Stimulated activated CD4-positive, alpha-beta T cell treated with anti-CD3 and anti-CD28 coated beads, Interleukin-1b, Interleukin-23, amount 100 ng/mL, for 4 hours (primary cell): ENCODE data around the gene DSC3.

Experiments
- DNase-seq, 2 donors: peaks; one replicate each; pipeline ENCODE4 v3.0.0-alpha.2; 2020; ENCODE audit warnings: low read depth in 2 of 2

Gene DSC3

GRCh38 chr18:31042406-31043181 lies at the start of gene DSC3:
TSS of gene DSC3 (minus strand) at chr18:31042742. CDS start at chr18:31042660, 82 bp downstream.
- DNase-seq = no peak

GRCh38 chr18:31091350-31091749 lies 48.8 kb upstream of the DSC3 start:
- no peak for DNase-seq

GRCh38 chr18:31088532-31088931 lies 46.0 kb upstream of the DSC3 start:
- no peak for DNase-seq

- no peak for DNase-seq
These were observed 37.4 kb upstream of the DSC3 start for GRCh38 chr18:31079973-31080372.

DNA sequence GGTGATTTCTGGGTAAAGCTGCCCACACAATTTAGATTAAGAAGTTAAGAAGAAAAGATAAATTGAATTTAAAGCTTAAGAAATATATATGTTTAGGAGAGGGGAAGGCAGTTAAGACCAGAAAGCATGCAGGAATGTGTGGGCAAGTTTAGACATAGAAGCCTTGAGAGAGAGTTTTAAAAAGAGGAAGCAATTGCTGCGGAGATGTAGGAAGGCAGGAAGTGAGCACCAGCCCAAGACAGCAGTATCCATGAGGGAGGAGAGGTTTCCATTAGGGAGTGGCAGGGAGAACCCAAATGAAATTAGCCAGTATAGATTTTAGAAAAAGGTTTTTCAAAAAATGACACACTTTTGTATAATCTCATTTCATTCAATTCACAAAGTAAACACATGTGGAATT lies 35.3 kb upstream of the DSC3 start:
- DNase-seq = no peak

GRCh38 chr18:31072175-31072574 lies 29.6 kb upstream of the DSC3 start:
- no peak for DNase-seq

GRCh38 chr18:31070206-31070605 lies 27.7 kb upstream of the DSC3 start:
- no peak for DNase-seq

- DNase-seq = no peak
These were observed 23.7 kb upstream of the DSC3 start for GRCh38 chr18:31066266-31066665.

DNA sequence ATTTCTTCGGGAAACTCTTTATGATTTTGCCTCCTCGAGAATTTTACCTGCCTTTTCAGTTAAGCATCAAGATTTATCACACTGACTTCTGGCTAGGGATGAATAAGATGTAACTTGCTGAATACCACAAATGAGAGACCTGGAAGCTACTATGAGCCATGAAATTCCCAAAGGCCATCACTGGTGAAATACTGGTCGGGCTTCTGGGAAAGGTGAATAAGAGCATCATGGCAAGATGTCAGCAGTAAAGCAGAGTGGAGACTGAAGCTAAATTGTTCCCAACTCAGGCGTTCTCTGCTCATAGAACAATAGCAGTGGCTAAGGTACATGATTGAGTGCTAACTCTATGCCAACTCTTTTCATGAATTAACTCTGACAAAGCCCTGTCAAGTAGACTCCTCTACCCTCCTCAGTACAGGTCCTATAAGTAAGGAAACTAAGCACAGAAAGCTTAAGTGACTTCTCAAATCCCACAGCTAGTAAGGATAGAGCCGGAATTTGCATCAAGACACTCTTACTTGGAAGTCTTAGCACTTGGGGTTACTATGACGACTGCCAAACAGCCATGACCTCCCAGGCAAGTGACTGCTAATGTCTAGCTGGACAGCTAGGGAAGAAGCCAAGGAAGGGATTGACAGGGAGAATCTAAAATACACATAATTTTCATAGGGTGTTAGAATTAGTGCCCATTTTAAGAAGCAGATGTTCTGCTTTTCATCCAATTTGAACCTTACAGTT lies 22.7 kb upstream of the DSC3 start:
- DNase-seq = no peak

DNA sequence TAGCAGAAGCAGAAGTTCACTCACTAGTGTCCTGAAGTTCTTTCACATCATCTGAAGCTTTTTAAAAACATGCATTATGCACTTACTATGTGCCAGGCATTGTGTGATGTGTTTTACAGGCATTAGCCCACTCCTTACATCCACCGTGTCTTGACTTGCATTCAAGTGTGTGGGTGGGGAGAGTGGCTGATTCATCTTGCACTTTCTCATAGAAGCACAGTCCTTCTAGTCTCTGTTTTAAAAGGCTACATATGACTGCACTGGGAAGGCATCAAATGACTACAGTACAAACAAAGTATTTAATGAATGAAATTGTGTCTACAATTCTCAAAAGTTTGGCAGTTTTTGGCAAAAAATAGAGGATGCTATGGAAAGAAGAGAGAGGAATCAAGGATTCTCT lies 21.6 kb upstream of the DSC3 start:
- no peak for DNase-seq

DNA sequence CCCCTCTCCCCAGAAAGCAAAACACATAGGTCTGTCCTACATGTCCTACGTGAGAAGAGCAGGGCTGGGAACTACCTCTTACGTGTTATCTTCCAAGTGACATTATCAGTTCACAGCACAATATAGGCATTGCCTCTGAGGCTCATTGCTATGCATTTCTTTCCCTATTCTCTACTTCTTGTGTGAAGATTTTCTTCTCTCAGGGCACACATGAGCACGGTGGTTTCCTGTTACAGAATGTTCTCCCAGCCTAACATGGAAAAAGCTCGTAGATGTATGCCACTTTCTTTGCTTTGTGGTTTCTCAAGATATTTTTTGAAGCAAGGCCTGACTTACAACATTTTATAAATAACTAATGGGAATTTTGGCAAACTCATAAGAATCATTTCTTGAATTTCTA lies 19.4 kb upstream of the DSC3 start:
- no peak for DNase-seq

- no peak for DNase-seq
These were observed 16.4 kb upstream of the DSC3 start for GRCh38 chr18:31058897-31059296.

DNA sequence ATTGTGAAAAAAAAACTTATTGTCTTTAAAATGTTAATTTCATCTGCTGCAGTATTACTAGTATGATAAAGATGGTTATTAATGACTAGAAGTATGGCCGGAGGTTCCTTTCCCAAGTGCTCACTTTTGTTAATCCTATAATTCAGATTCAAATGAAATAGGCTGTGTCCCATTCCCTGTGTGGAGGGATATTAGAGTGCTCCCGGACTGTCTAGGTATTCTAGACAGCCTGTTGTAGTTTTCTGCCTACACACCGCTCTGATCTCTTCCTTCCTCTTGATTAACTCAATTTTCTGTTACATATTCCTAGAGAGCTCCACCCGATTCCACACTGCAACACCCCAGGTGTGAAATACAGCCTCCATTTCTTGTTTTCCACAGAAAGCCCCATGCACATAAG lies 15.4 kb upstream of the DSC3 start:
- no peak for DNase-seq

DNA sequence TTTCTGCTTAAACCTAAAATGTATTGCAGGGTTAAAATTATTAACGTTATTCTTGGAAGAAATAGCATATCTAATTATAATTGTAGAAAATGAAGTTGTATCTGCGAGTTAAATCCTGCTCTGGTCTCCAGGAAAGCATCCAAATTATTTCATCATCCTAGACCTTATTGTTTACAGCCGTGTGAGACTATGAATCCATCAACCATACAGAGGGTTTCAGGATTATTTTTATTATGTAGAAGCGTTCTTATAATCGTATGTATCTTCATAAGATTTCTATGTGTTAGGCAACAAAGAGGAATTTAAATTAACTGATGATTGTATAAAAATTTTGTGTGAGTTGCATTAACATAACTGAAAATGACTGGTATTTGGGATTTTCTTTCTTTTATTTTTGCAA lies 14.5 kb upstream of the DSC3 start:
- no peak for DNase-seq

- DNase-seq = no peak
These were observed 13.8 kb upstream of the DSC3 start for GRCh38 chr18:31056296-31056695.

GRCh38 chr18:31050635-31051034 lies 8.1 kb upstream of the DSC3 start:
- no peak for DNase-seq

DNA sequence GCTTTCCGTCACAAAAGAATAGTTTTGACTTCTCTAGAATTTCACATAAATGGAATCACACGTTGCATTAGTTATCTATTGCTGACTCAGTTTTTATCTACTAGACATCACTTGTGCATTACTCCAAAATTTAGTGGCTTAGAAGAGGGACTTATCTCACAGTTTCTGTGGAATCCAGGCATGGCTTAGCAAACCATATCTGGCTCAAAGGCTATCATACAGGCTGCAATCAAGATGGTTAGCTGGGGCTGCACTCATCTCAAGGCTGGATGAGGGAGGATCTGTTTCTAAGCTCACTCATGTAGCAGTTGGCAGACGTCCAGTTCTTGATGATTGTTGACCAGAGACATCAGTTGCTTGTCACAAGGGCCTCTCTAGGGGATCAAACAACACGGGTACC lies 6.6 kb upstream of the DSC3 start:
- DNase-seq = no peak

DNA sequence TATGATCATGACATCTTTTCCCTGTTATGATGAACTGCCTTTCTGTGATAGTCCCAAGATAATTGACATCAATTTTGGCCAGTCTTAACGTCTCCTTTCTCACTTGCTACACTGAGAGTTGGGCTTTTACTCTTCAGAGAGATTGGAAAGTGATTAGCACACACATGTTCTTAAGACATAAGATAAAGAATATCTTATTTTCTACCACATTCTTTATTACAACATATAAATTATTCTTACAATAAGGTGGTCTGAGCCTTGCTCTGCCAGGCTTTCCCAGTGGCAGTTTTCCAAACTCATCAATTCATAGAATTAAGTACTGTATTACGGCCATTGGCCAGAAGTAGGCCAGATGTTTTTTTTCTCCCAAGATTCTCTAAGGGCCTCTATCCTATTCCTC lies 5.7 kb upstream of the DSC3 start:
- DNase-seq = no peak

GRCh38 chr18:31046916-31047315 lies 4.4 kb upstream of the DSC3 start:
- DNase-seq = no peak

DNA sequence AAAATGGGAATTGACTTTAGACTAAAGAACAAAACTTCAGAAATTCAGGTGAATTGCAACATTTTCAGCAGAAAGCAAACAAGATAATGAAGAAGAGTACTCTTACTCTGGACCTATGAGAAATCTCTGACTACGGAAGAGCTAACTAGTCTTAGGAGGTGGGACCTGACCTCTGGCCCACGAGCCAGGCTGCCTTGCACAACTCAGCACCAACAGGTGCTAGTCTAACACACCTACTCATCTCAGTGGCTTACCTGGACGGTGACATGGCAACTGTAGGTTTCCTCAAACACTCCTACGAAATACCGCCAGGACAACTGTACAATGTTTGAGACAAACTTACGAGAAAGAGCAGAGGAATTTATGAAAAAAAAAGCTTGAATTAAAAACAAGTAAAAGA lies 3.1 kb upstream of the DSC3 start:
- no peak for DNase-seq

GRCh38 chr18:31044926-31045325 lies 2.4 kb upstream of the DSC3 start:
- no peak for DNase-seq

GRCh38 chr18:31043709-31044108 lies 1.2 kb upstream of the DSC3 start:
- DNase-seq = no peak

GRCh38 chr18:31042084-31042405 lies 497 bp downstream of the DSC3 start:
- DNase-seq = no peak
